GM19397 (cell line): Measurements from ENCODE around the gene TMPRSS7.

ENCODE experiments used
- ATAC-seq: cut with Tn5 transposase; IDR thresholded peaks from one replicate; pipeline ENCODE4 v1.9.1; 2021; ENCODE audit warnings: mild to moderate bottlenecking, moderate library complexity; ENCODE audit not compliant: unreplicated experiment

Gene TMPRSS7

GRCh38 chr3:112034436-112034835 is at the start of gene TMPRSS7:
TMPRSS7 (plus strand) TSS chr3:112034736; CDS start chr3:112034846, 110 bp downstream.
- ATAC-seq = no peak

- ATAC-seq = no peak
Observed at GRCh38 chr3:111986800-111987199, 47.7 kb upstream of the TMPRSS7 start.

- ATAC-seq = peak; percentile 93
Observed at GRCh38 chr3:111989061-111989678, 45.4 kb upstream of the TMPRSS7 start.

- ATAC-seq = no peak
Observed at GRCh38 chr3:111993038-111993437, 41.5 kb upstream of the TMPRSS7 start.

- ATAC-seq = no peak
Observed at GRCh38 chr3:111998636-111999483, 35.7 kb upstream of the TMPRSS7 start, which contains the start of gene TAGLN3. TAGLN3 (plus strand) TSS chr3:111998922; CDS start chr3:111999423, 501 bp downstream.

GRCh38 chr3:111999484-112000324 is 34.8 kb upstream of the TMPRSS7 start:
- no peak for ATAC-seq

- ATAC-seq = no peak
Observed at GRCh38 chr3:112000367-112000771, 34.2 kb upstream of the TMPRSS7 start.

- ATAC-seq = no peak
Observed at GRCh38 chr3:112000966-112001365, 33.6 kb upstream of the TMPRSS7 start.

GRCh38 chr3:112001526-112001925 is 33.0 kb upstream of the TMPRSS7 start:
- no peak for ATAC-seq

GRCh38 chr3:112002096-112002971 is 32.2 kb upstream of the TMPRSS7 start:
- ATAC-seq = no peak

GRCh38 chr3:112003321-112004080 is 31.0 kb upstream of the TMPRSS7 start:
- no peak for ATAC-seq

GRCh38 chr3:112004187-112004586 is 30.3 kb upstream of the TMPRSS7 start:
- ATAC-seq = no peak

- ATAC-seq = no peak
Observed at GRCh38 chr3:112004669-112005068, 29.9 kb upstream of the TMPRSS7 start.

- no peak for ATAC-seq
Observed at GRCh38 chr3:112005091-112005672, 29.4 kb upstream of the TMPRSS7 start.

- no peak for ATAC-seq
Observed at GRCh38 chr3:112007633-112008032, 26.9 kb upstream of the TMPRSS7 start.

- ATAC-seq = no peak
Observed at GRCh38 chr3:112009670-112010069, 24.9 kb upstream of the TMPRSS7 start.

GRCh38 chr3:112010636-112011035 is 23.9 kb upstream of the TMPRSS7 start:
- ATAC-seq = no peak

GRCh38 chr3:112011376-112011940 is 23.1 kb upstream of the TMPRSS7 start:
- ATAC-seq = no peak
